Occipital lobe (tissue), 2 donors: ENCODE data around the gene ARHGEF4. TPM values are rescaled to one million over a fixed set of nuclear protein-coding genes. Genes with fewer than 3 reads are reported as not detected.
"Not testable (repeated sequence)": the region's sequence is repeated elsewhere in the genome, so short reads cannot be mapped to it uniquely, and the experiment has no call there.

Experiments
- DNase-seq: peaks from one replicate; lab custom pipeline; 2025; lab: John Stamatoyannopoulos, UW
- total RNA-seq: library from RNA; depleted of rRNA; stranded (reverse); fragments of >200 nt; gene quantifications from one replicate; pipeline ENCODE4 v1.2.3, GENCODE V29; 2014

The ARHGEF4 gene
- total RNA-seq, 1 donor from 2014 or later, result 38.7 TPM

- DNase-seq, result no peak
Measured at GRCh38 chr2:130884503-130884902, 47.8 kb downstream of the ARHGEF4 start.

- DNase-seq, result no peak
Measured at GRCh38 chr2:130887643-130888042, 50.9 kb downstream of the ARHGEF4 start.

- no peak for DNase-seq
Measured at GRCh38 chr2:130890941-130891669, 54.4 kb downstream of the ARHGEF4 start.

- DNase-seq, result no peak
Measured at GRCh38 chr2:130891966-130892365, 55.3 kb downstream of the ARHGEF4 start.

GRCh38 chr2:130892793-130893785, 56.4 kb downstream of the ARHGEF4 start:
- DNase-seq, result no peak

- no peak for DNase-seq
Measured at GRCh38 chr2:130894326-130894942, 57.7 kb downstream of the ARHGEF4 start.

GRCh38 chr2:130896813-130897212, 60.1 kb downstream of the ARHGEF4 start:
- no peak for DNase-seq

GRCh38 chr2:130898553-130898952, 61.8 kb downstream of the ARHGEF4 start:
- no peak for DNase-seq

GRCh38 chr2:130899306-130899705, 62.6 kb downstream of the ARHGEF4 start:
- no peak for DNase-seq

- DNase-seq, result no peak
Measured at GRCh38 chr2:130901061-130901460, 64.3 kb downstream of the ARHGEF4 start.

GRCh38 chr2:130901626-130902025, 64.9 kb downstream of the ARHGEF4 start:
- DNase-seq, result not testable (repeated sequence)

GRCh38 chr2:130908832-130909231, 72.1 kb downstream of the ARHGEF4 start:
- no peak for DNase-seq

GRCh38 chr2:130910931-130911330, 74.2 kb downstream of the ARHGEF4 start:
- no peak for DNase-seq

GRCh38 chr2:130911482-130911881, 74.8 kb downstream of the ARHGEF4 start:
- DNase-seq, result no peak

- DNase-seq, result no peak
Measured at GRCh38 chr2:130911996-130912395, 75.3 kb downstream of the ARHGEF4 start.

- no peak for DNase-seq
Measured at GRCh38 chr2:130912471-130912870, 75.8 kb downstream of the ARHGEF4 start.

- no peak for DNase-seq
Measured at GRCh38 chr2:130913891-130914290, 77.2 kb downstream of the ARHGEF4 start.

GRCh38 chr2:130915149-130915548, 78.4 kb downstream of the ARHGEF4 start:
- DNase-seq, result no peak

- DNase-seq, result no peak
Measured at GRCh38 chr2:130915595-130916437, 79.1 kb downstream of the ARHGEF4 start.

GRCh38 chr2:130916438-130916705, 79.7 kb downstream of the ARHGEF4 start:
- no peak for DNase-seq

GRCh38 chr2:130917006-130917688, 80.4 kb downstream of the ARHGEF4 start:
- DNase-seq, result no peak
